Heart right ventricle (tissue), 16 donors: ENCODE measurements around the gene RPS6KA5. TPM values are rescaled to one million over a fixed set of nuclear protein-coding genes. Genes with fewer than 3 reads are reported as not detected.

ENCODE experiments used
- ATAC-seq, 8 donors: fragments of 200-7000 bp; cut with Tn5 transposase; one replicate each; pipeline ENCODE4 v1.9.1; 2020; ENCODE audit warnings: mild to moderate bottlenecking in 8 of 8, moderate library complexity in 8 of 8, moderate number of reproducible peaks in 1 of 8
- DNase-seq, 2 donors: peaks; one replicate each; pipeline ENCODE4 v3.0.0-alpha.2; 2020
- H3K27ac ChIP-seq, 10 donors: fragments of 200-600 bp; sonication (generic) in 2 of 10; one replicate each; pipeline versions ENCODE4 v1.5.0 to v1.8.0; 2020 to 2022; ENCODE audit warnings: mild to moderate bottlenecking in 3 of 10
- H3K27me3 ChIP-seq, 7 donors: fragments of 200-600 bp; one replicate each; pipeline ENCODE4 v1.8.0; 2021 to 2022; ENCODE audit warnings: mild to moderate bottlenecking in 2 of 7
- H3K36me3 ChIP-seq, 9 donors: fragments of 200-600 bp; sonication (generic) in 1 of 9; one replicate each; pipeline versions ENCODE4 v1.5.0 to v1.8.0; 2020 to 2022; ENCODE audit warnings: mild to moderate bottlenecking in 2 of 9
- H3K4me1 ChIP-seq, 9 donors: fragments of 200-600 bp; sonication (generic) in 1 of 9; one replicate each; pipeline versions ENCODE4 v1.5.0 to v1.8.0; 2020 to 2022; ENCODE audit warnings: mild to moderate bottlenecking in 4 of 9
- H3K4me3 ChIP-seq, 10 donors: fragments of 200-600 bp; sonication (generic) in 2 of 10; one replicate each; pipeline versions ENCODE4 v1.5.0 to v1.8.0; 2020 to 2022; ENCODE audit warnings: mild to moderate bottlenecking in 7 of 10, moderate library complexity in 2 of 10
- H3K9me3 ChIP-seq, 11 donors: fragments of 200-600 bp in 10 of 11; sonication (generic) in 2 of 11; one replicate each; pipeline versions ENCODE4 v1.5.0 to v1.8.0; 2013 to 2022; ENCODE audit warnings: mild to moderate bottlenecking in 2 of 11, control low read depth in 1 of 11, moderate library complexity in 1 of 11
- CTCF ChIP-seq, 9 donors: fragments of 200-600 bp; sonication (generic) in 2 of 9; IDR thresholded peaks; one replicate each; pipeline versions ENCODE4 v1.5.0 to v1.8.0; 2021 to 2022; ENCODE audit warnings: antibody characterized with exemption in 9 of 9, mild to moderate bottlenecking in 5 of 9, moderate library complexity in 1 of 9
- WGBS, 2 donors: extraction: QIAGEN DNeasy Blood & Tissue Kit; methylation state at CpG; one replicate each; pipeline ENCODE4 v1.1.7; 2013; ENCODE audit warnings: inconsistent platforms in 1 of 2; 5-methylcytosine and 5-hydroxymethylcytosine counted together
- intact Hi-C, 10 donors: fragments of 100-400 bp; cut with DNase I; formaldehyde crosslinking; loops; one replicate each; pipeline versions ENCODE4 v1.11.1 to v1.14.2; 2022
- polyA plus RNA-seq, 2 donors: library from polyadenylated mRNA; stranded (reverse); fragments of 200-250 nt; gene quantifications; one replicate each; pipeline ENCODE4 v1.2.3, GENCODE V29; 2013
- total RNA-seq, 10 donors: library from RNA; stranded (reverse); fragmentation: NEBNext Ultra II Directional in 3 of 10; extraction: Animal tissue kit (Norgen Biotek cat#: 25700) in 3 of 10; gene quantifications; one replicate each; pipeline versions ENCODE4 v1.2.1 to v1.2.4, GENCODE V29; 2021 to 2023
- donor health status: Arrhythmogenic right ventricular cardiomyopathy.
- donor health status: ischemic (EF 13 %, LVEDD 7.1; RV severe dilation, severe dysfunction).
- donor health status: healthy with polysubstance abuse.
- donor health status: DM: no; HTN: yes; CAD: no.
- donor health status: DM: no; HTN: no; CAD: no.
- donor health status: ischemic (EF 25% LVEDD 6.9; RV normal size, moderate dysfunction).
- donor health status: ischemic (EF 25% LVEDD 5.7; RV mildly dilated, moderate dysfunction).
- donor health status: healthy.
- donor health status: DM: yes; HTN: yes; CAD: no.
- donor health status: Ischemic cardiomyopathy.
- donor health status: ischemic (EF 35%, LVEDD 5.7; RV mildly dilated, moderate dysfunction).
- donor health status: nonischemic (EF 11% LVEDD 7.7; RV severe dilation, severe dysfunction).
- donor health status: DM: yes; HTN: yes; CAD: no.
- donor health status: PGD.
- donor health status: ischemic (EF 29% LVEDD 5.4; RV normal size, mild dysfunction).
- donor health status: nonischemic (EF 23%, LVEDD 6.1; RV moderate dilation, normal function).

Gene RPS6KA5
- total and polyA plus RNA-seq, 12 donors = 0.84 to 22.5 (median 9.2) TPM

DNA sequence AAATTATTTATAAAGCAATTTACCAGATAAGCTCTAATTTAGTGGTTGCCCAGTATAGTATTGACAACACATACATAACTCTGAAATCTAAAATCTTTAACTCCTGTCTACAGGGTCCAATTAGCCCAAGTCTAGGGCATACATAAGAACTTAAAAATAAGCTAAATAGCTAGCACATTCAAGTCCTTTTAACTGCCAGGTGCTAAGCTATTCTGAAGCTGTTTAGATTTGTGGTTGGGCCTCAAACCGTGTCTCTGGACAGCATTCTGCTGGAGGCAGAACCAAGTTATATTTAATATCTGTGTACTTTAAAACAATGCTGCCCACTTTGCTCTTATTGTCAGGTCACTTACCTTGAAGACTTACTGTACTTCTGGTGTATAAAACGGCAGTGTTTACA lies 19.0 kb downstream of the RPS6KA5 start:
- 55 to 75% methylated on average over 2 of the region's 2 CpGs for WGBS, 2 donors
- no peak for TF ChIP-seq CTCF (IDR thresholded peaks at IDR 0.05)
- Histone ChIP-seq H3K4me3 (no peak overlapping the region), H3K9me3 (no peaks in the 10 kb centered on the region), H3K4me1 (peaks cover 0 to 15% (median 0%) of the 10 kb centered on the region in 9 donors), H3K27ac (no peak overlapping the region), H3K27me3 (no peaks in the 10 kb centered on the region), H3K36me3 (no peaks in the 10 kb centered on the region)
- DNase-seq (no peak), ATAC-seq (peak in 1 of 8 donors; percentile 41)
- intact Hi-C loops = no loop called here

DNA sequence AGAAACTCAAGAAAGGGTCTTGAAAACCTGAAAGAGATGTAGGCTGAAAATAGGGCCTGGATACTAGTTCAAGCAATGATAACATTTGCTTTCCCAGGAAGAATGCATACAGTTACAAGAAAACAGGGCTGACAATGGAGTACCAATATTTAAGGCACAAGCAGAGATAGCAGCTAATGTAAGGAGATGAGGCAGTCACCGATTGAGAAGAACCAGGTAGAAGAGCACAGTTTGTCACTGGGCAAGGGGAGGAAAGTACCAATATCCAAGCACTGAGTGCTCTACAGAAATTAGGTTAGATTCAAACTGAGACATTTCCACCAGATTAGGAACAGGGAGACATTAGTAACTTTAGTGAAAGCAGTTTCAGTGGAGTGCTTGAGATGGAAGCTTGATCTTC lies 19.9 kb downstream of the RPS6KA5 start:
- intact Hi-C loops = no loop called here
- Histone ChIP-seq H3K4me1 (peaks cover 0 to 15% (median 0%) of the 10 kb centered on the region in 9 donors), H3K4me3 (no peak overlapping the region), H3K9me3 (no peaks in the 10 kb centered on the region), H3K27me3 (no peaks in the 10 kb centered on the region), H3K36me3 (no peaks in the 10 kb centered on the region), H3K27ac (no peak overlapping the region)
- DNase-seq = no peak
- no peak for TF ChIP-seq CTCF (IDR thresholded peaks at IDR 0.05)
- WGBS, 2 donors = 93 to 98% methylated on average over 1 of the region's 1 CpG
- ATAC-seq = no peak

- Histone ChIP-seq H3K4me1 (peaks cover 0 to 15% (median 0%) of the 10 kb centered on the region in 9 donors), H3K36me3 (no peaks in the 10 kb centered on the region), H3K4me3 (no peak overlapping the region), H3K27me3 (no peaks in the 10 kb centered on the region), H3K9me3 (no peaks in the 10 kb centered on the region), H3K27ac (no peak overlapping the region)
- ATAC-seq = no peak
- 85 to 87% methylated on average over 1 of the region's 1 CpG for WGBS, 2 donors
- TF ChIP-seq CTCF (IDR thresholded peaks at IDR 0.05) = no peak
- intact Hi-C loops = no loop called here
- no peak for DNase-seq
Measured at GRCh38 chr14:91038439-91038838, 22.0 kb downstream of the RPS6KA5 start.

DNA sequence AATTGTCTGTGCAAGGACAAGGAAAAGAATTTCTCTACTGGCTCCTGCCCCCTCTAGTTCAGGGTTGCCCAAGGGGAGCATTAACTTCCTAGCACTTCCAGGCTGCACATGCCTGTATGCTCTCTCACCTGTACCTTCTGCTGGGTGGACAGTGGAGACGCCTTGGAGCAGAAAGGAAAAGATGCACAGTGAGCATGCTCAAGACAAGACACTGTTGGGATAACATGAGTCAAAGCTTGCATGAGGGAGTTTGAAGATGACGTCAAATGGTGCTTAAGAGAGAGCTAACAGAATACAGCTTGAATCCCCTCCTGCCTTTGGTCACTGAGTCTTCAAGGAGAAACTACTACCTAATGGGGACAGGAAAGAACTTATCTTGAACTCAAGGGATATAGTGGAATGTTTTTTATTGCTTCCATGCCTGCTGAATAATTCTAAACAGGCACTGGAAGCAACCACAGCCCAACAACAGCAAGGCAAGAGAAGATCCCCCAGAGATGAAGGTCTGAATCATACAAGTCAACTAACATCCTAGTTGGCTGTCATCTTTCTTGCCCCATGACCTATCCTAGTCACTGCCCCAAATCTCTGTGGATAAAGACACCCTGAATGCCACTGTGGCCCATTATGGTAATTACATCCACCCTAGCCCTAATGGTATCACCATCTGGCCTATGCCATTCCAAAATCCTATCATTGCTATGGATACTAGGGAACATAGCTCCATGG lies 23.5 kb downstream of the RPS6KA5 start:
- TF ChIP-seq CTCF (IDR thresholded peaks at IDR 0.05) = no peak
- no peaks in the 10 kb centered on the region for H3K9me3 ChIP-seq
- no peak overlapping the region for H3K4me3 ChIP-seq
- ATAC-seq (no peak), DNase-seq (no peak)
- intact Hi-C loops = no loop called here
- no peaks in the 10 kb centered on the region for H3K36me3 ChIP-seq
- H3K4me1 ChIP-seq = peaks cover 0 to 16% (median 0%) of the 10 kb centered on the region in 9 donors
- no peaks in the 10 kb centered on the region for H3K27me3 ChIP-seq
- no peak overlapping the region for H3K27ac ChIP-seq
- 83 to 97% methylated on average over 2 of the region's 2 CpGs for WGBS, 2 donors
